IMR-90 (cell line): ENCODE results near the gene TRIM2. TPM values are rescaled to one million over a fixed set of nuclear protein-coding genes. Genes with fewer than 3 reads are reported as not detected.

Experiments used
- ATAC-seq: fragments of 200-7000 bp; cut with Tn5 transposase; 2 replicates; pipeline ENCODE4 v1.9.1; 2020; ENCODE audit warnings: low read depth, mild to moderate bottlenecking, moderate library complexity
- BruUV-seq: library from RNA; stranded (reverse); fragments of 400-500 nt; replicated peaks from 2 replicates; lab custom pipeline; 2021; lab: Mats Ljungman, UMichigan
- CTCF ChIA-PET: fragments of 300-600 bp; formaldehyde crosslinking; extraction: SDS; loops from one replicate; lab custom pipeline; 2021; ENCODE audit warnings: antibody characterized with exemption; lab: Yijun Ruan, JAX
- POLR2A ChIA-PET: fragments of 300-600 bp; sonication (Branson Sonifier 250); formaldehyde crosslinking; loops from one replicate; lab custom pipeline; 2022; ENCODE audit warnings: antibody characterized with exemption; ENCODE audit not compliant: unreplicated experiment; lab: Charles Lee
- DNase-seq: peaks from one replicate; pipeline ENCODE4 v3.0.0; 2013
- H2AFZ ChIP-seq: replicated peaks from 2 replicates; pipeline ENCODE3; 2013; ENCODE audit warnings: low read length, mild to moderate bottlenecking; ENCODE audit not compliant: poor library complexity
- H2AK5ac ChIP-seq: 2 replicates; pipeline ENCODE4 v1.6.1; 2013; ENCODE audit warnings: low read depth, low read length, inconsistent platforms
- H2AK9ac ChIP-seq: replicated peaks from 2 replicates; pipeline ENCODE3; 2013; ENCODE audit warnings: mild to moderate bottlenecking, low read depth, low read length, moderate library complexity; ENCODE audit not compliant: poor library complexity
- H2BK120ac ChIP-seq: 2 replicates; pipeline ENCODE4 v1.6.1; 2013; ENCODE audit warnings: low read depth, low read length, inconsistent platforms
- H2BK15ac ChIP-seq: 3 replicates; pipeline ENCODE4 v1.6.1; 2013; ENCODE audit warnings: low read depth, low read length, inconsistent platforms
- H2BK20ac ChIP-seq: 2 replicates; pipeline ENCODE4 v1.6.1; 2013; ENCODE audit warnings: low read depth, mild to moderate bottlenecking, inconsistent platforms, low read length, moderate library complexity
- H2BK5ac ChIP-seq: 2 replicates; pipeline ENCODE4 v1.6.1; 2013; ENCODE audit warnings: mild to moderate bottlenecking, low read depth, low read length, inconsistent platforms; ENCODE audit not compliant: poor library complexity, severe bottlenecking
- H3K14ac ChIP-seq: replicated peaks from 2 replicates; pipeline ENCODE4 v1.6.1; 2013; ENCODE audit warnings: low read depth, low read length, inconsistent platforms
- H3K18ac ChIP-seq: 2 replicates; pipeline ENCODE4 v1.6.1; 2013; ENCODE audit warnings: low read depth, low read length, control low read depth
- H3K23ac ChIP-seq: 2 replicates; pipeline ENCODE4 v1.6.1; 2013; ENCODE audit warnings: low read depth, low read length, inconsistent platforms
- H3K27ac ChIP-seq: 2 replicates; pipeline ENCODE4 v1.5.1; 2013; ENCODE audit warnings: mild to moderate bottlenecking, control low read depth, low read length; ENCODE audit not compliant: insufficient read depth
- H3K27me3 ChIP-seq: 2 replicates; pipeline ENCODE4 v1.6.1; 2013; ENCODE audit warnings: low read length; ENCODE audit not compliant: control insufficient read depth, insufficient read depth
- H3K36me3 ChIP-seq: 2 replicates; pipeline ENCODE4 v1.6.1; 2013; ENCODE audit warnings: low read length, mixed read lengths; ENCODE audit not compliant: control insufficient read depth, insufficient read depth
- H3K4ac ChIP-seq: 2 replicates; pipeline ENCODE4 v1.6.1; 2013; ENCODE audit warnings: low read depth, low read length, inconsistent platforms
- H3K4me1 ChIP-seq: 2 replicates; pipeline ENCODE4 v1.6.1; 2013; ENCODE audit warnings: low read length, mixed read lengths; ENCODE audit not compliant: control insufficient read depth, insufficient read depth
- H3K4me2 ChIP-seq: 2 replicates; pipeline ENCODE4 v1.6.1; 2013; ENCODE audit warnings: low read depth, mild to moderate bottlenecking, control low read depth, low read length, moderate library complexity
- H3K4me3 ChIP-seq: 2 replicates; pipeline ENCODE4 v1.5.1; 2013; ENCODE audit warnings: low read depth, mild to moderate bottlenecking, control low read depth, low read length, moderate library complexity; ENCODE audit not compliant: insufficient read depth
- H3K56ac ChIP-seq: 2 replicates; pipeline ENCODE4 v1.6.1; 2013; ENCODE audit warnings: low read length, inconsistent platforms; ENCODE audit not compliant: insufficient read depth; ENCODE audit errors: extremely low read depth
- H3K79me1 ChIP-seq, 2 experiments: 2 replicates each; pipeline ENCODE4 v1.6.1; 2013; ENCODE audit warnings: low read length in 2 of 2, inconsistent platforms in 1 of 2, low read depth in 1 of 2
- H3K9ac ChIP-seq: 2 replicates; pipeline ENCODE4 v1.6.1; 2013; ENCODE audit warnings: low read depth, low read length, control low read depth
- H3K9me1 ChIP-seq: 2 replicates; pipeline ENCODE4 v1.6.1; 2013; ENCODE audit warnings: low read length, inconsistent platforms; ENCODE audit not compliant: insufficient read depth
- H3K9me3 ChIP-seq: 2 replicates; pipeline ENCODE4 v1.6.1; 2013; ENCODE audit warnings: low read length; ENCODE audit not compliant: control insufficient read depth, insufficient read depth
- H4K20me1 ChIP-seq: 2 replicates; pipeline ENCODE4 v1.6.1; 2013; ENCODE audit warnings: low read length, inconsistent platforms; ENCODE audit not compliant: insufficient read depth
- H4K5ac ChIP-seq: 2 replicates; pipeline ENCODE4 v1.6.1; 2013; ENCODE audit warnings: mild to moderate bottlenecking, low read depth, low read length, control low read depth
- H4K8ac ChIP-seq, 2 experiments: 2 replicates each; pipeline ENCODE4 v1.6.1; 2013; ENCODE audit warnings: low read depth in 2 of 2, low read length in 2 of 2, control low read depth in 1 of 2, inconsistent platforms in 1 of 2
- H4K91ac ChIP-seq: 2 replicates; pipeline ENCODE4 v1.6.1; 2013; ENCODE audit warnings: low read depth, low read length, inconsistent platforms; ENCODE audit not compliant: insufficient read depth
- CEBPB ChIP-seq: IDR thresholded peaks from 2 replicates; pipeline ENCODE4 v1.6.1; 2012; ENCODE audit warnings: low read depth, low read length, improper control_type of control experiment
- RCOR1 ChIP-seq: IDR thresholded peaks from 2 replicates; pipeline ENCODE4 v1.6.1; 2012; ENCODE audit warnings: mild to moderate bottlenecking, low read length, improper control_type of control experiment; ENCODE audit not compliant: insufficient replicate concordance
- WGBS, 2 experiments: methylation state at CpG; one replicate each; pipeline versions ENCODE4 v1.1.5 to v1.1.7; 2013; ENCODE audit warnings: missing lambda C conversion rate in 2 of 2; ENCODE audit not compliant: insufficient read length in 1 of 2; ENCODE audit errors: extremely low coverage in 2 of 2; 5-methylcytosine and 5-hydroxymethylcytosine counted together
- dilution Hi-C: fragments of 300-500 bp; cut with HindIII; formaldehyde crosslinking; loops from one replicate; pipeline ENCODE4 v1.14.3; 2018; ENCODE audit warnings: low sequenced_read_pairs; ENCODE audit not compliant: unreplicated experiment
- in situ Hi-C: fragments of 300-500 bp; cut with MboI; formaldehyde crosslinking; loops from 3 replicates; pipeline ENCODE4 v1.14.3; 2019; ENCODE audit warnings: low sequenced_read_pairs, inconsistent platforms, mixed read lengths
- intact Hi-C: fragments of 100-400 bp; cut with micrococcal nuclease; formaldehyde crosslinking; loops from 2 replicates; pipeline ENCODE4 v1.10.0; 2022
- polyA plus RNA-seq, 3 experiments: library from polyadenylated mRNA; depleted of rRNA; stranded (reverse); fragments of >200 nt; gene quantifications; 2 replicates each; pipeline ENCODE4 v1.2.3, GENCODE V29; 2012; ENCODE audit warnings: low replicate concordance in 1 of 3
- total RNA-seq: library from RNA; depleted of rRNA; stranded (reverse); fragments of >200 nt; gene quantifications from 2 replicates; pipeline ENCODE4 v1.2.3, GENCODE V29; 2012

The TRIM2 gene
- total and polyA plus RNA-seq, 2 of the 4 experiments (the other 2 are of a cell fraction) = 16.0 to 64.2 TPM

DNA sequence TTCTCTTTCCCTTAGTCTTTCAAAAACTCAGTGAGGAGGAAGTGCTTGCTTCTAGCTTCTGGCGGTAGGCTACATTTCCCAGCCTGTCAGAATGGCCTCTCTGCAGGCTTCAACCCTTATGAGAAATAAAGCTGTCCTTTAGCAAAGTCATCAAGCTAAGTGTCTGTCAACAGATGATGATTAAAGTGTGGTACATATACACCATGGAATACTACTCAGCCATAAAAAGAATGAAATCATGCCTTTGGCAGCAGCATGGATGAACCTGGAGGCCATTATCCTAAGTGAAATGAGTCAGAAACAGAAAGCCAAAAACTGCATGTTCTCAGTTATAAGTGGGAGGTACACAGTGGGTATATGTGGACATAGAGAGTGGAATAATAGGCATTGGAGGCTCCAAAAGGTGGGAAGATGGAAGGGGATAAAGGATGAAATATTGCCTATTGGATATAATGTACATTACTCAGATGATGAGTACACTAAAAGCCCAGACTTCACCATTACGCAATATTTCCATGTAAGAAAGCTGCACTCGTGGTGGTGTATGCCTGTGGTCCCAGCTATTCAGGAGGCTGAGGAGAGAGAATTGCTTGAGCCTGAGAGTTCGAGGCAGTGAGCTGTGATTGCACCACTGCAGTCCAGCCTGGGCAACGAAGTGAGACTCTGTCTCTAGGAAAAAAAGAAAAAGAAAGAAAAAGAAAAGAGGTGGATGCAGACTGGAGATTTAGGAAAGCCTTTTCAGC, 7.9 kb downstream of the TRIM2 start:
- Histone ChIP-seq H2BK20ac (no peak overlapping the region), H4K5ac (no peak overlapping the region), H2BK120ac (no peak overlapping the region), H3K36me3 (no peaks in the 10 kb centered on the region), H2BK5ac (no peak overlapping the region), H2BK15ac (no peak overlapping the region), H2AFZ (no peak overlapping the region), H4K8ac (no peak overlapping the region), H3K79me1 (no peaks in the 10 kb centered on the region), H3K9me3 (no peaks in the 10 kb centered on the region), H3K27me3 (no peaks in the 10 kb centered on the region), H3K9me1 (no peaks in the 10 kb centered on the region), H3K4me1 (no peaks in the 10 kb centered on the region), H2AK5ac (no peak overlapping the region), H3K14ac (no peak overlapping the region), H3K23ac (no peak overlapping the region), H3K27ac (no peak overlapping the region), H3K18ac (no peak overlapping the region), H3K9ac (no peak overlapping the region), H4K91ac (no peak overlapping the region), H4K20me1 (no peaks in the 10 kb centered on the region), H3K4me3 (no peak overlapping the region), H2AK9ac (no peak overlapping the region), H3K4ac (no peak overlapping the region), H3K56ac (no peak overlapping the region), H3K4me2 (no peak overlapping the region)
- DNase-seq (peak; percentile 77), ATAC-seq (peak; percentile 78)
- TF ChIP-seq CEBPB = peak; percentile 99
- TF ChIP-seq RCOR1 = no peak
- WGBS, 2 experiments = 50% methylated on average over 1 of the region's 5 CpGs; no CpG with 5 or more reads in 1 of the 2 experiments
- dilution Hi-C loops = no loop called here
- BruUV-seq = no TSS peak
- in situ Hi-C loops = no loop called here
- CTCF ChIA-PET = interaction anchor here (0.5 to 1.5 kb wide), 3 partner anchors 10 to 431 kb away, joined by 3 to 4 read pairs (median 3); no protein-coding TSS in a partner anchor
- intact Hi-C loops = no loop called here
- POLR2A ChIA-PET = no interaction called here
